PC-3 (cell line): ENCODE data around the gene NFKBIL1. TPM values are rescaled to one million over a fixed set of nuclear protein-coding genes. Genes with fewer than 3 reads are reported as not detected.

Source experiments
- ATAC-seq: fragments of 200-7000 bp; cut with Tn5 transposase; 2 replicates; pipeline ENCODE4 v1.9.1; 2020; ENCODE audit warnings: mild to moderate bottlenecking, moderate library complexity
- BruUV-seq: library from RNA; stranded (reverse); fragments of 400-500 nt; replicated peaks from 2 replicates; lab custom pipeline; 2021; lab: Mats Ljungman, UMichigan
- CTCF ChIA-PET: fragments of 300-600 bp; sonication (Branson Sonifier 250); formaldehyde crosslinking; loops from one replicate; lab custom pipeline; 2022; ENCODE audit warnings: antibody characterized with exemption; lab: Charles Lee
- POLR2A ChIA-PET: fragments of 300-600 bp; sonication (Branson Sonifier 250); formaldehyde crosslinking; loops from one replicate; lab custom pipeline; 2022; ENCODE audit warnings: antibody characterized with exemption; ENCODE audit not compliant: unreplicated experiment; lab: Charles Lee
- DNase-seq: peaks from one replicate; pipeline ENCODE4 v3.0.0-alpha.2; 2015
- H2AFZ ChIP-seq: fragments of 300-600 bp; sonication (generic); 2 replicates; pipeline ENCODE4 v1.6.0; 2016; ENCODE audit warnings: antibody characterized with exemption, low read length
- H3F3A ChIP-seq: fragments of 300-600 bp; sonication (generic); one replicate; pipeline ENCODE4 v1.6.0; 2017; ENCODE audit warnings: antibody characterized with exemption, low read length, control low read depth, mild to moderate bottlenecking; ENCODE audit not compliant: unreplicated experiment
- H3K27ac ChIP-seq: fragments of 300-600 bp; sonication (generic); 2 replicates; pipeline ENCODE4 v1.5.1; 2016; ENCODE audit warnings: mild to moderate bottlenecking, low read length
- H3K27me3 ChIP-seq: fragments of 300-600 bp; sonication (generic); 2 replicates; pipeline ENCODE4 v1.6.1; 2016; ENCODE audit warnings: low read length, mixed read lengths
- H3K36me3 ChIP-seq: fragments of 300-600 bp; sonication (generic); 2 replicates; pipeline ENCODE4 v1.6.1; 2016; ENCODE audit warnings: low read depth, mixed run types, low read length, mixed read lengths
- H3K4me1 ChIP-seq: fragments of 300-600 bp; sonication (generic); 2 replicates; pipeline ENCODE4 v1.5.1; 2016; ENCODE audit warnings: low read length; ENCODE audit not compliant: insufficient read depth
- H3K4me2 ChIP-seq: fragments of 300-600 bp; sonication (generic); 2 replicates; pipeline ENCODE4 v1.6.0; 2016; ENCODE audit warnings: low read length
- H3K4me3 ChIP-seq: fragments of 300-600 bp; sonication (generic); 2 replicates; pipeline ENCODE4 v1.5.1; 2016; ENCODE audit warnings: mild to moderate bottlenecking, low read length, mixed read lengths
- H3K79me2 ChIP-seq: fragments of 300-600 bp; sonication (generic); 2 replicates; pipeline ENCODE4 v1.6.1; 2017; ENCODE audit warnings: low read length, mixed read lengths
- H3K9ac ChIP-seq: fragments of 300-600 bp; sonication (generic); 2 replicates; pipeline ENCODE4 v1.6.0; 2016; ENCODE audit warnings: mild to moderate bottlenecking, low read length
- H3K9me2 ChIP-seq: fragments of 300-600 bp; sonication (generic); replicated peaks from 2 replicates; pipeline ENCODE4 v1.6.1; 2016; ENCODE audit warnings: mixed run types, low read length, mixed read lengths
- H3K9me3 ChIP-seq: fragments of 300-600 bp; sonication (generic); 2 replicates; pipeline ENCODE4 v1.6.1; 2016; ENCODE audit warnings: low read length, mixed read lengths
- H4K20me1 ChIP-seq: fragments of 300-600 bp; sonication (generic); 2 replicates; pipeline ENCODE4 v1.6.1; 2016; ENCODE audit warnings: low read length, mixed read lengths
- EZH2 ChIP-seq: fragments of 300-600 bp; sonication (generic); IDR thresholded peaks from one replicate; pipeline ENCODE4 v1.6.1; 2017; ENCODE audit warnings: antibody characterized with exemption, mild to moderate bottlenecking, low read length; ENCODE audit not compliant: unreplicated experiment
- EZH2phosphoT487 ChIP-seq: fragments of 300-600 bp; sonication (generic); IDR thresholded peaks from 2 replicates; pipeline ENCODE4 v1.6.1; 2018; ENCODE audit warnings: mild to moderate bottlenecking, antibody characterized with exemption, low read length, borderline replicate concordance
- intact Hi-C: fragments of 100-400 bp; cut with micrococcal nuclease; formaldehyde crosslinking; loops from 2 replicates; pipeline ENCODE4 v1.9.0; 2023
- total RNA-seq: library from RNA; depleted of rRNA; stranded (reverse); fragments of >200 nt; gene quantifications from 2 replicates; pipeline ENCODE4 v1.2.3, GENCODE V29; 2014
- TF ChIP-seq, protein P1 (sequence below): fragments of 300-600 bp; sonication (generic); conservative IDR thresholded peaks from 2 replicates; pipeline ENCODE4 v1.5.1; 2017; ENCODE audit warnings: antibody characterized with exemption, low read depth, mild to moderate bottlenecking, low read length

The NFKBIL1 gene
- total RNA-seq, 1 experiment from 2014 or later, result 38.2 TPM

DNA sequence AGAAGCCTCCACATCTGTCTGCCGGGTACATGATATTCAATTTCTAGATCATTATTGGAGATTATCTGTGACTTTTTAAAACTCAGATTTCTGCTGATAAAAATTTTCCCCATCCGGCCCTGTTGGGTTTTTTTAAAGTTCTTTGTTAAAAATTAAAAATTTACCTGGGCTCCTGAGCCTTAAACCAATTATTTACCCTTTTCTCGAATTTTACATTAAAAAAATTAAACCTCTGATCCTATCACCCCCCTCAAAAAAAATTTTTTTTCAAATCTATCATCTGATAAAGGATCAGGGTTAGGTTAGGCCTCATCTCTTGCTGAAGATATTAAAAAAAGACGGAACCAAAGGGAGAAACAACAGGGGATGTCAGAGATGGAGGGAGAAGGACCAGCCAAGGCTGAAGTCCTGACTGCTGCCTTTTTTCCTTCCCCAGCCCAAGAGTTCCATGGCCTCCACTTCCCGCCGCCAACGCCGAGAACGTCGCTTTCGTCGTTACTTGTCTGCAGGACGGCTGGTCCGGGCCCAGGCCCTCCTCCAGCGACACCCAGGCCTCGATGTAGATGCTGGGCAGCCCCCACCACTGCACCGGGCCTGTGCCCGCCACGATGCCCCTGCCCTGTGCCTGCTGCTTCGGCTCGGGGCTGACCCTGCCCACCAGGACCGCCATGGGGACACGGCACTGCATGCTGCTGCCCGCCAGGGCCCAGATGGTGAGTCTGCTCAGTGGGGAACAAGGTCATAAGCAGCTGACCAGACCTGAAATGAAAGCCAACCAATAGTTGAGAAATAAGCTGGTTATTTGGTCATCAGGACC, 527 bp downstream of the NFKBIL1 start:
- TF ChIP-seq EZH2 (no peak), EZH2phosphoT487 (no peak)
- TF ChIP-seq, protein P1, sequence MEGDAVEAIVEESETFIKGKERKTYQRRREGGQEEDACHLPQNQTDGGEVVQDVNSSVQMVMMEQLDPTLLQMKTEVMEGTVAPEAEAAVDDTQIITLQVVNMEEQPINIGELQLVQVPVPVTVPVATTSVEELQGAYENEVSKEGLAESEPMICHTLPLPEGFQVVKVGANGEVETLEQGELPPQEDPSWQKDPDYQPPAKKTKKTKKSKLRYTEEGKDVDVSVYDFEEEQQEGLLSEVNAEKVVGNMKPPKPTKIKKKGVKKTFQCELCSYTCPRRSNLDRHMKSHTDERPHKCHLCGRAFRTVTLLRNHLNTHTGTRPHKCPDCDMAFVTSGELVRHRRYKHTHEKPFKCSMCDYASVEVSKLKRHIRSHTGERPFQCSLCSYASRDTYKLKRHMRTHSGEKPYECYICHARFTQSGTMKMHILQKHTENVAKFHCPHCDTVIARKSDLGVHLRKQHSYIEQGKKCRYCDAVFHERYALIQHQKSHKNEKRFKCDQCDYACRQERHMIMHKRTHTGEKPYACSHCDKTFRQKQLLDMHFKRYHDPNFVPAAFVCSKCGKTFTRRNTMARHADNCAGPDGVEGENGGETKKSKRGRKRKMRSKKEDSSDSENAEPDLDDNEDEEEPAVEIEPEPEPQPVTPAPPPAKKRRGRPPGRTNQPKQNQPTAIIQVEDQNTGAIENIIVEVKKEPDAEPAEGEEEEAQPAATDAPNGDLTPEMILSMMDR, result no peak
- H3K27me3 ChIP-seq, result no peaks in the 10 kb centered on the region
- H3K9me2 ChIP-seq, result no peaks in the 10 kb centered on the region
- BruUV-seq, result TSS peak; percentile 58
- no peaks in the 10 kb centered on the region for H3F3A ChIP-seq
- H3K79me2 ChIP-seq, result peaks cover 28% of the 10 kb centered on the region
- H3K36me3 ChIP-seq, result peaks cover 8% of the 10 kb centered on the region; the same call in 1 of the 2 replicates
- H3K4me1 ChIP-seq, result peaks cover 18% of the 10 kb centered on the region
- intact Hi-C loops, result loop anchor here (5.0 kb wide), 1 partner anchor 119 kb away; the partner anchor contains the start of genes CSNK2B and LY6G5B
- H3K4me2 ChIP-seq, result peak overlapping the region; percentile 96
- no peaks in the 10 kb centered on the region for H4K20me1 ChIP-seq
- no peaks in the 10 kb centered on the region for H3K9me3 ChIP-seq
- peak overlapping the region; percentile 76 for H3K4me3 ChIP-seq
- POLR2A ChIA-PET, result interaction anchor here (0.6 to 0.7 kb wide), 2 partner anchors 85 to 1426 kb away, joined by 3 read pairs; no protein-coding TSS in a partner anchor
- H3K9ac ChIP-seq, result peak overlapping the region; percentile 97
- DNase-seq, result no peak
- CTCF ChIA-PET, result interaction anchor here (0.6 to 2.1 kb wide), 4 partner anchors 50 to 279 kb away, joined by 3 to 9 read pairs (median 4); no protein-coding TSS in a partner anchor
- H2AFZ ChIP-seq, result peak overlapping the region; percentile 54
- peak overlapping the region; percentile 41 for H3K27ac ChIP-seq
- ATAC-seq, result no peak

- POLR2A ChIA-PET, result no interaction called here
- no TSS peak for BruUV-seq
Measured at GRCh38 chr6:31548544-31548873, 1.1 kb downstream of the NFKBIL1 start.

More at GRCh38 chr6:31548544-31548873, 1.1 kb downstream of the NFKBIL1 start:
- no peak overlapping the region for H3K27ac ChIP-seq
- peaks cover 23% of the 10 kb centered on the region for H3K79me2 ChIP-seq
- H3F3A ChIP-seq, result no peaks in the 10 kb centered on the region
- peak overlapping the region; percentile 97 for H3K9ac ChIP-seq
- no peak for ATAC-seq
- H3K4me1 ChIP-seq, result peaks cover 14% of the 10 kb centered on the region
- TF ChIP-seq EZH2 (no peak), EZH2phosphoT487 (no peak)
- TF ChIP-seq, protein P1, result no peak
- H3K4me2 ChIP-seq, result peak overlapping the region; percentile 96
- peak overlapping the region; percentile 54 for H2AFZ ChIP-seq
- H3K9me3 ChIP-seq, result no peaks in the 10 kb centered on the region
- H3K4me3 ChIP-seq, result peak overlapping the region; percentile 76
- no peaks in the 10 kb centered on the region for H4K20me1 ChIP-seq
- H3K27me3 ChIP-seq, result no peaks in the 10 kb centered on the region
- H3K36me3 ChIP-seq, result peaks cover 13% of the 10 kb centered on the region
- intact Hi-C loops, result loop anchor here (5.0 kb wide), 1 partner anchor 119 kb away; the partner anchor contains the start of genes CSNK2B and LY6G5B
- no peak for DNase-seq
- CTCF ChIA-PET, result interaction anchor here (0.9 kb wide), 1 partner anchor 50 kb away, joined by 5 read pairs; no protein-coding TSS in a partner anchor
- no peaks in the 10 kb centered on the region for H3K9me2 ChIP-seq
